HG02678 (cell line): ENCODE results near the gene RNF212B.

Experiments
- ATAC-seq: cut with Tn5 transposase; IDR thresholded peaks from one replicate; pipeline ENCODE4 v1.9.1; 2021; ENCODE audit warnings: mild to moderate bottlenecking, moderate library complexity; ENCODE audit not compliant: unreplicated experiment

The RNF212B gene

DNA sequence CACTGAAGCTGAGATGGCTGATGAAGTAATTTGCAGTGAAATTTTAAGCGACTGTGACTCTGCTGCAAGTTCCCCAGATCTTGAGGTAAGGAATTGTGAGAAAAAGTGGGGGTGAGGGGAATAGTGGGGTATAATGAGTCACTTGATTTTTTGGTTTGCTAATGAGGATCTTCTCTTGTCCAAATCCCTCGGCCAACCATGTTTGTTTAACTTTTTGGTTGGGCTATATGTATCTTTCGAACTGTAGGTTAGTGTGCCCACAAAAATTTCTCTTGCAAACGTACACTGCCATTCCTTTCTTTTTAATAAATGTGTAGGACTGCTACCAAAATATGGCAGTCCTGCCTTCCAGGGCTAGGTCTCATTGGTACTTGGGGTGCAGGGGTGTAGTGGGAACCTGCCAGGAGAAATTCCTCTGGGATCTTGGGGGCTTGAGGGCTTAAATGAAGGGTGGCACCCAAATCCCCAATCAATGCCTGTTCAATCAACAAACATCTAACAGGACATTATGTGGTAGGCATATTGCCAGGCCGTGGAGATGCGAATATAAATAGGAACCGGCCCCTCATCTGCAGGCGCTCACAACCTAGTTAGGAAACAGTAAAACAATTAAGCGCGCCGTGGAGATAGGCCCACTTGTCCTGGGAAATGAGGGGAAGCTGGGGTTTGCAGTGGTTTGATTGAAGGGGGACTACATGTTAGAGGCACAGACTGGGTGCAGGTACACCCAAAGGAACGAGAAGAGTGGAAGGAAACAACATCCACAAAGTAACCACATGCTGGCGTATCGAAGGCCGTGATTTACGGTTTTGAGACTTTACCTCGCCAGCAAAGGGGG, 82.2 kb downstream of the RNF212B start:
- ATAC-seq, result no peak

DNA sequence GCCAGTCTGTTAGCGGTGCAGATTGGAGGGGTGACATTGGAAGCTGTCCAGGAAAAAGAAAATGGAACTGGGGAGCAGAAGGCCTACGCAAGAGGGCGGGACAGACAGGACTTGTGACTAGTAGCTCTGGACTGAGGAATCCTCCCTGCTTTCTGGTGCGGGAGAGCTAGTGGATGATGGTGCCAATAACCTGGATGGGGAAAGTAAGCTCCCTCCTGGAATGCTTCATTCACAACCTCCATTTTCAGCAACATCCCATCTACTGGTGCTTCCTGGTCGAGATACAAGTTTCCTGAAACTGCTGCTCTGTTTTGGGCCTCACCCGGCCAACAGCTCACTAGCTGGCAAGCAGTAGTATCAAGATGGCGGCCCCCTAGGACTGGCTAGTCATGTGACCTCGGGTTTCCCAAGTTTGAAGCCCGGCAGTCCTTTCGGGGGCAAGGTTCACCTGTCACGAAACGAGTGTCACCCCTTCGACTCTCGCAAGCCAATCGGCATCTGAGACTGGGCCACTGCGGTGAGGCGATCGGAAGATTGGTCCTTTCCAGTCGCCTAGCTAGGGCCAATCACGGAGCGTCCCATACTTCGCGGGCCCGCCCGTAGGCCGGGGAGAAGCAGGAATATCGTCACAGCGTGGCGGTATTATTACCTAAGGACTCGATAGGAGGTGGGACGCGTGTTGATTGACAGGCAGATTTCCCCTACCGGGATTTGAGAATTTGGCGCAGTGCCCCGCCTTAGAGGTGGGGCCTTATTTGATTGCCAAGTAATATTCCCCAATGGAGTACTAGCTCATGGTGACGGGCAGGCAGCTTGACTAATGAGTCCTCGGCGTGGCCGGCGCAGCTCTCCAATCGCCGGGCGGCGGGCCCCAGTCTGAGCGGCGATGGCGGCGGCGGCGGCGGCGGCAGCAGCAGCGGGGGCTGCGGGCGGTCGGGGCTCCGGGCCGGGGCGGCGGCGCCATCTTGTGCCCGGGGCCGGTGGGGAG, 83.1 kb downstream of the RNF212B start, which contains the start of gene PABPN1:
Gene PABPN1, plus strand, starts transcription at position 874 of the 988 bp plus-strand sequence. Its CDS starts 13 bp downstream, at position 887.
- ATAC-seq, result peak; percentile 86

DNA sequence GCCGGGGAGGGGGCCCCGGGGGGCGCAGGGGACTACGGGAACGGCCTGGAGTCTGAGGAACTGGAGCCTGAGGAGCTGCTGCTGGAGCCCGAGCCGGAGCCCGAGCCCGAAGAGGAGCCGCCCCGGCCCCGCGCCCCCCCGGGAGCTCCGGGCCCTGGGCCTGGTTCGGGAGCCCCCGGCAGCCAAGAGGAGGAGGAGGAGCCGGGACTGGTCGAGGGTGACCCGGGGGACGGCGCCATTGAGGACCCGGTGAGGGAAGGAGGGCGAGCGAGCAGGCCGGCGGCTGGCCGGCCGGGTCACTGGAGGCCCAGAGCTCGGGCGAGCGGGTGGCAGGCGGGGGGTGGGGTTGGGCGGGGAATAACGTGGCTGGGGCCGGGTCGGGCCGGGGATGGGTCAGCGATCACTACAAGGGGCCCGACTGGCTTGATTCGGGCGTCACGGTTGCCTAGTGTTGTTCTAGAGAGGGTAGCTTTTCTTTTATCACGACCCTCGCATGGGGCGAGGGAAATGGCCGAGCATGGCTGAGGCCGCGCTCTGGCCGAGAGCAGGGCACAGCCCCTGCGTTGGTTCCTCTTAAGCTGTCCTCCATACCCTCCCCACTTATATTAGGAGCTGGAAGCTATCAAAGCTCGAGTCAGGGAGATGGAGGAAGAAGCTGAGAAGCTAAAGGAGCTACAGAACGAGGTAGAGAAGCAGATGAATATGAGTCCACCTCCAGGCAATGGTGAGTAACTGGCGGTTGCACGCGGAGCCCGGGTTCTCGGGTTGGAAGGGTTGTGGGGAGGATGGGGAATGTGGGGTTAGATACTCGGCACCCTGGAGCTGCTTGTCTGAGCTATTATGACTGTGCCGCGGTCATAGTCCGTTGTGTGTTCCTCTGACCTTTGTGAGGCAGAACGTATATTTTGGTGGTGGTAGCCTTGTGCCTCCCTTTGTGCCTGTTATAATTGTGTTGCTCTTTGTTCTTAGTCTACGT, 84.1 kb downstream of the RNF212B start:
- peak; percentile 11 for ATAC-seq
